A204.1 (cell line): ENCODE results near the gene SCNN1G.
"Not testable (repeated sequence)": the region's sequence is repeated elsewhere in the genome, so short reads cannot be mapped to it uniquely, and the experiment has no call there.

Experiments used
- FAIRE-seq: peaks from 2 replicates; lab custom pipeline; 2012; peaks lifted over from hg19 to GRCh38; lab: Jason Lieb, UNC

The SCNN1G gene

GRCh38 chr16:23182679-23183542, at the start of gene SCNN1G:
Gene SCNN1G (plus strand): TSS chr16:23182745. CDS start chr16:23186272, 3,527 bp downstream.
- no peak for FAIRE-seq

GRCh38 chr16:23132775-23133463, 49.6 kb upstream of the SCNN1G start:
- FAIRE-seq: no peak

- no peak for FAIRE-seq
Observed at GRCh38 chr16:23134274-23134673, 48.3 kb upstream of the SCNN1G start.

GRCh38 chr16:23137256-23137655, 45.3 kb upstream of the SCNN1G start:
- FAIRE-seq: no peak

GRCh38 chr16:23137818-23138217, 44.7 kb upstream of the SCNN1G start:
- FAIRE-seq: no peak

- no peak for FAIRE-seq
Observed at GRCh38 chr16:23140107-23140506, 42.4 kb upstream of the SCNN1G start.

- no peak for FAIRE-seq
Observed at GRCh38 chr16:23141033-23141432, 41.5 kb upstream of the SCNN1G start.

GRCh38 chr16:23141500-23141899, 41.0 kb upstream of the SCNN1G start:
- no peak for FAIRE-seq

GRCh38 chr16:23141959-23142740, 40.4 kb upstream of the SCNN1G start:
- FAIRE-seq: no peak

- FAIRE-seq: no peak
Observed at GRCh38 chr16:23143391-23143790, 39.2 kb upstream of the SCNN1G start.

- not testable (repeated sequence) for FAIRE-seq
Observed at GRCh38 chr16:23144393-23144792, 38.2 kb upstream of the SCNN1G start.

- no peak for FAIRE-seq
Observed at GRCh38 chr16:23145186-23145585, 37.4 kb upstream of the SCNN1G start.

- no peak for FAIRE-seq
Observed at GRCh38 chr16:23145608-23146007, 36.9 kb upstream of the SCNN1G start.

GRCh38 chr16:23146877-23147601, 35.5 kb upstream of the SCNN1G start:
- no peak for FAIRE-seq

GRCh38 chr16:23147666-23148065, 34.9 kb upstream of the SCNN1G start:
- FAIRE-seq: no peak

- FAIRE-seq: no peak
Observed at GRCh38 chr16:23148166-23148512, 34.4 kb upstream of the SCNN1G start.

GRCh38 chr16:23148513-23149266, 33.9 kb upstream of the SCNN1G start:
- no peak for FAIRE-seq

- FAIRE-seq: no peak
Observed at GRCh38 chr16:23149267-23149992, 33.1 kb upstream of the SCNN1G start, which contains the start of gene USP31. Gene USP31 (minus strand): TSS chr16:23149452. CDS start chr16:23149270, 182 bp downstream.

- FAIRE-seq: no peak
Observed at GRCh38 chr16:23149993-23150364, 32.6 kb upstream of the SCNN1G start.

GRCh38 chr16:23152386-23153178, 30.0 kb upstream of the SCNN1G start:
- FAIRE-seq: no peak
